ENCODE results near the gene CHD6. TPM values are rescaled to one million over a fixed set of nuclear protein-coding genes. Genes with fewer than 3 reads are reported as not detected.
A peak's percentile ranks its signal among the peaks of the same experiment; 100 is the strongest.

CHD6 gene
- total RNA-seq, 4 donors from 2014 or later = 21.5 to 97.6 (median 53.7) TPM

DNA sequence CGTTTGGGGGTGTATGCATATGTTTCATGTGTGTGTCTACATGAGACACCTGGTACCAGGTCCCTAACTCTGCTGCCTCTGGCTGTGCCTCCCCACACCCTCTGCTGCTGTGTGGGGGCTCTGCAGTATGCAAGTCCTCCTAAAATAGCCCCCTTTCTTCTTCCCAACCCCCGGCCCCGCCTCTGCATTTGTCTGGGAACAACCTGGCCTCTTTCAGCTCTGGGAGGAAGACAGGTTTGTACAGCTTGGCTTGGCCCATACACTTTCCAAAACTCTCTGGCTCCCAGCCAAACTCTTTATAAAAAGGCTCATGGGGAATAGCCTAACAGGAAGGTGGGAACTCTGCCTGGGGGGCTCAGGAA, 224.5 kb downstream of the CHD6 start:
- no peak for DNase-seq
- Histone ChIP-seq H3K4me1 (no peaks in the 10 kb centered on the region), H3K27ac (peak overlapping the region in 1 of 2 donors; percentile 9), H3K4me3 (no peak overlapping the region), H3K27me3 (no peaks in the 10 kb centered on the region), H3K9me3 (no peaks in the 10 kb centered on the region), H3K36me3 (no peaks in the 10 kb centered on the region)
- no peak for TF ChIP-seq POLR2A (IDR thresholded peaks at IDR 0.05)
- TF ChIP-seq CTCF (IDR thresholded peaks at IDR 0.05) = no peak
- intact Hi-C loops (cut with DNase I; ENCODE audit: low total_unique reads) = no loop called here

GRCh38 chr20:41392871-41393704, 225.1 kb downstream of the CHD6 start:
- TF ChIP-seq CTCF (IDR thresholded peaks at IDR 0.05) = no peak
- no peak for TF ChIP-seq POLR2A (IDR thresholded peaks at IDR 0.05)
- Histone ChIP-seq H3K36me3 (no peaks in the 10 kb centered on the region), H3K9me3 (no peaks in the 10 kb centered on the region), H3K27me3 (no peaks in the 10 kb centered on the region), H3K27ac (peak overlapping the region; percentile 47 to 51), H3K4me1 (no peaks in the 10 kb centered on the region), H3K4me3 (no peak overlapping the region)
- intact Hi-C loops (cut with DNase I; ENCODE audit: low total_unique reads) = no loop called here
- DNase-seq = peak; percentile 78 to 83

DNA sequence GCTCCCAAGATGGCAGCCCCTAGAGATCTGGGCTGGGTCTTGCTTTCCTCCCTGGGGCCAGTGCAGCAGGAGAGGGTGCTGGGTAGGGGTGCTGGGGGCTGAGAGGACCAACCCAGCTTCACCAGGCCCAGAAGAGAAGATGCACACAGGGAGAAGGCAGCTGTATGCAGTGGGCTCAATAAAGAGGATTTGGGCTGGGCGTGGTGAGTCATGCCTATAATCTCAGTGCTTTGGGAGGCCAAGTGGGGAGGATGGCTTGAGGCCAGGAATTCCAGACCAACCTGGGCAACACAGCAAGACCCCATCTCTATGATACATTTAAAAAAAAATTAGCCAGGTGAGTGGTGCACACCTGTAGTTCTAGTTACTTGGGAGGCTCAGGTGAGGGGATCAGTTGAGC, 225.9 kb downstream of the CHD6 start:
- Histone ChIP-seq H3K36me3 (no peaks in the 10 kb centered on the region), H3K27ac (peak overlapping the region; percentile 47 to 51), H3K4me1 (no peaks in the 10 kb centered on the region), H3K9me3 (no peaks in the 10 kb centered on the region), H3K4me3 (no peak overlapping the region), H3K27me3 (no peaks in the 10 kb centered on the region)
- DNase-seq = no peak
- intact Hi-C loops (cut with DNase I; ENCODE audit: low total_unique reads) = no loop called here
- no peak for TF ChIP-seq CTCF (IDR thresholded peaks at IDR 0.05)
- TF ChIP-seq POLR2A (IDR thresholded peaks at IDR 0.05) = no peak

GRCh38 chr20:41391587-41392001, 226.6 kb downstream of the CHD6 start:
- intact Hi-C loops (cut with DNase I; ENCODE audit: low total_unique reads) = no loop called here
- Histone ChIP-seq H3K27me3 (no peaks in the 10 kb centered on the region), H3K36me3 (no peaks in the 10 kb centered on the region), H3K9me3 (no peaks in the 10 kb centered on the region), H3K4me1 (no peaks in the 10 kb centered on the region), H3K27ac (peak overlapping the region in 1 of 2 donors; percentile 47), H3K4me3 (no peak overlapping the region)
- no peak for DNase-seq
- TF ChIP-seq POLR2A (IDR thresholded peaks at IDR 0.05) (no peak), CTCF (IDR thresholded peaks at IDR 0.05) (no peak)

DNA sequence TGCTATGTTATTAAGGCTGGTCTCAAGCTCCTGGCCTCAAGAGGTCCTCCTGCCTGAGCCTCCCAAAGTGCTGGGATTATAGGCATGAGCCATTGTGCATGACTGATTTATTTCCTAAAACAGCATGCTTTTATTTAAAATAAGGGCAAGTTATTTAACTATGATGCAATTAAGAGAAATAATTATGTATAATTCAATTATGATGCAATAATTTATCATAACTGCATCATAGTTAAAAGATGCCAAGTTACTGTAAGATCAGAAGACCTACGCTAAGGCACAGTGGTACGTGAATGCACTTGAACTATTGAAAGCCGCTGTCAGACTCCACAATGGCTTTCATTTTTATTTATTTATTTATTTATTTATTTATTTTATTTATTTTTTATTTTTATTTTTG, 227.3 kb downstream of the CHD6 start:
- no peak for TF ChIP-seq CTCF (IDR thresholded peaks at IDR 0.05)
- TF ChIP-seq POLR2A (IDR thresholded peaks at IDR 0.05) = no peak
- DNase-seq = no peak
- Histone ChIP-seq H3K27ac (no peak overlapping the region), H3K36me3 (no peaks in the 10 kb centered on the region), H3K4me1 (no peaks in the 10 kb centered on the region), H3K9me3 (no peaks in the 10 kb centered on the region), H3K27me3 (no peaks in the 10 kb centered on the region), H3K4me3 (no peak overlapping the region)
- intact Hi-C loops (cut with DNase I; ENCODE audit: low total_unique reads) = no loop called here

All from uterus (tissue), 4 donors.